Fibroblast of the aortic adventitia (primary cell): ENCODE measurements around the gene FSD2. TPM values are rescaled to one million over a fixed set of nuclear protein-coding genes. Genes with fewer than 3 reads are reported as not detected.
A peak's percentile ranks its signal among the peaks of the same experiment; 100 is the strongest.

Source experiments
- DNase-seq: peaks from one replicate; pipeline ENCODE4 v3.0.0-alpha.2; 2010; ENCODE audit warnings: low read depth
- H3K4me3 ChIP-seq: 2 replicates; pipeline ENCODE4 v1.5.1; 2011; ENCODE audit warnings: low read depth, mild to moderate bottlenecking, control low read depth, low read length, moderate library complexity
- CTCF ChIP-seq: IDR thresholded peaks from 2 replicates; pipeline ENCODE4 v1.5.1; 2011; ENCODE audit warnings: mild to moderate bottlenecking, low read length, control low read depth, inconsistent platforms; ENCODE audit not compliant: insufficient read depth
- total RNA-seq: library from RNA; depleted of rRNA; stranded (reverse); fragments of >200 nt; gene quantifications from 2 replicates; pipeline ENCODE4 v1.2.3, GENCODE V29; 2012; ENCODE audit warnings: low replicate concordance

FSD2 gene
- total RNA-seq, 1 donor, result not detected

- H3K4me3 ChIP-seq, result no peak overlapping the region
- TF ChIP-seq CTCF, result no peak
- DNase-seq, result no peak
Measured at GRCh38 chr15:82763361-82764116, 42.3 kb downstream of the FSD2 start.

- peak overlapping the region; percentile 99 for H3K4me3 ChIP-seq
- DNase-seq, result no peak
- TF ChIP-seq CTCF, result no peak
Measured at GRCh38 chr15:82751308-82751707, 54.6 kb downstream of the FSD2 start.

- no peak for TF ChIP-seq CTCF
- DNase-seq, result no peak
- H3K4me3 ChIP-seq, result peak overlapping the region; percentile 99
Measured at GRCh38 chr15:82750831-82751180, 55.1 kb downstream of the FSD2 start.

GRCh38 chr15:82749951-82750830 lies 55.7 kb downstream of the FSD2 start:
- no peak for TF ChIP-seq CTCF
- DNase-seq, result peak; percentile 93
- H3K4me3 ChIP-seq, result peak overlapping the region; percentile 99

- DNase-seq, result no peak
- no peak for TF ChIP-seq CTCF
- H3K4me3 ChIP-seq, result no peak overlapping the region
Measured at GRCh38 chr15:82748315-82748714, 57.6 kb downstream of the FSD2 start.

GRCh38 chr15:82743810-82744209 lies 62.1 kb downstream of the FSD2 start:
- no peak for TF ChIP-seq CTCF
- H3K4me3 ChIP-seq, result no peak overlapping the region
- no peak for DNase-seq
